Vagina (tissue), 2 donors: ENCODE data around the gene CTAGE4.
"Not testable (repeated sequence)": the region's sequence is repeated elsewhere in the genome, so short reads cannot be mapped to it uniquely, and the experiment has no call there.

ENCODE experiments used
- POLR2A ChIP-seq, 2 donors: fragments of 450-650 bp; IDR thresholded peaks; one replicate each; pipeline ENCODE4 v1.6.1; 2017; ENCODE audit warnings: antibody characterized with exemption in 2 of 2, mild to moderate bottlenecking in 2 of 2, moderate library complexity in 2 of 2
- TF ChIP-seq, protein P1 (sequence below), 3 experiments: fragments of 450-650 bp in 2 of 3; fragments of 200-600 bp in 1 of 3; sonication (generic) in 1 of 3; IDR thresholded peaks; one replicate each; pipeline ENCODE4 v1.5.1; 2017 to 2019; ENCODE audit warnings: antibody characterized with exemption in 3 of 3, mild to moderate bottlenecking in 2 of 3, moderate library complexity in 2 of 3

DNA sequence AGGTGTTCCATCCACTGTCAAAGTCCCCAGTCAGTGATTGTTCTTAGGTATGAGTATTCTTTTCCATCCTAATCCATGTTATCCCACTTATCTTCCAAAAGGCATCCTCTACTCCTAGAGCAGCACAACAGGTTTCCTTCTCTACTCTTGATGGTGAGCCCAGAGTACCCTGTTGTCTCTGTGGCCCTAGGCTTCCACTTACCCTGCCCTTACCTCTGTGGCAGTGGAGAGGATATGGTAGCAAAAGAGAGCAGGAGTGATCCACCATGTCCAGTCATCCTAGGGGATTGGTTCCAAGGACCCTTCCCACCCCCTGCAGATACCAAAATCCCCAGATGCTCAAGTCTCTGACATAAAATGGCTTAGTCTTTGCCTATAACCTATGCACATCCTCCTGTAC is 33.9 kb downstream of the CTAGE4 start:
- not testable (repeated sequence) for TF ChIP-seq POLR2A (IDR thresholded peaks at IDR 0.05)
- TF ChIP-seq, protein P1, sequence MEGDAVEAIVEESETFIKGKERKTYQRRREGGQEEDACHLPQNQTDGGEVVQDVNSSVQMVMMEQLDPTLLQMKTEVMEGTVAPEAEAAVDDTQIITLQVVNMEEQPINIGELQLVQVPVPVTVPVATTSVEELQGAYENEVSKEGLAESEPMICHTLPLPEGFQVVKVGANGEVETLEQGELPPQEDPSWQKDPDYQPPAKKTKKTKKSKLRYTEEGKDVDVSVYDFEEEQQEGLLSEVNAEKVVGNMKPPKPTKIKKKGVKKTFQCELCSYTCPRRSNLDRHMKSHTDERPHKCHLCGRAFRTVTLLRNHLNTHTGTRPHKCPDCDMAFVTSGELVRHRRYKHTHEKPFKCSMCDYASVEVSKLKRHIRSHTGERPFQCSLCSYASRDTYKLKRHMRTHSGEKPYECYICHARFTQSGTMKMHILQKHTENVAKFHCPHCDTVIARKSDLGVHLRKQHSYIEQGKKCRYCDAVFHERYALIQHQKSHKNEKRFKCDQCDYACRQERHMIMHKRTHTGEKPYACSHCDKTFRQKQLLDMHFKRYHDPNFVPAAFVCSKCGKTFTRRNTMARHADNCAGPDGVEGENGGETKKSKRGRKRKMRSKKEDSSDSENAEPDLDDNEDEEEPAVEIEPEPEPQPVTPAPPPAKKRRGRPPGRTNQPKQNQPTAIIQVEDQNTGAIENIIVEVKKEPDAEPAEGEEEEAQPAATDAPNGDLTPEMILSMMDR (IDR thresholded peaks at IDR 0.05): not testable (repeated sequence)
